Putamen (tissue), 1 donor: ENCODE data around the gene CHTOP.
"Not testable (repeated sequence)": the region's sequence is repeated elsewhere in the genome, so short reads cannot be mapped to it uniquely, and the experiment has no call there.

Experiments used
- DNase-seq: peaks from one replicate; pipeline ENCODE4 v3.0.0-alpha.2; 2016; ENCODE audit warnings: low spot score

Gene CHTOP

GRCh38 chr1:153631047-153632022 lies 2.5 kb upstream of the CHTOP start:
- no peak for DNase-seq

DNA sequence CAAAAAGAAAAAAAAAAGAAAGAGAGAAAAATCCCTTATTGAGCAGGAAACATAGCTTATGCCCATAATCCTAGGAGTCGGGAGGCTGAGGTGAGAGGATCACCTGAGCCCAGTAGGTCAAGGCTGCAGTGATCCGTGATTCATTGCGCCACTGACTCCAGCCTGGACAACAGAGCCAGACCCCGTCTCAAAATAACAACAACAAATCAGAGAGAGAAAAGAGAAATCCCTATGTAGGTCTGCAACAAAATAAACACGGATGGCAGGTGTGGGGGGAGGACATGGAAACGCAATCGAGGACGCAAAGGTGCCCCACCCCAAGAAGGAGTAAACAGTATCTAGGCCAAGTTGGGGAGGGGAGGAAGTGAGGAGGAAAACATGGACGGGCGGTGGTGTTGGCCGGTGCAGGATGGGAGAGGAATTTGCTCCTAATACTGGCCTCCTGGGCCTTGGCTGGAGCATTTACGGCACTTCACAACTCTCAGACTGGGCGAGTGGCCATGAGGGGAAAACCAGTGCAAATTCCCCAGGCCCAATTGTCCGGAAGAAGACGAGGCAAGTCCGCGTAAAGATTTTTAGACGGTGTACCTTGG lies 609 bp upstream of the CHTOP start:
- no peak for DNase-seq

DNA sequence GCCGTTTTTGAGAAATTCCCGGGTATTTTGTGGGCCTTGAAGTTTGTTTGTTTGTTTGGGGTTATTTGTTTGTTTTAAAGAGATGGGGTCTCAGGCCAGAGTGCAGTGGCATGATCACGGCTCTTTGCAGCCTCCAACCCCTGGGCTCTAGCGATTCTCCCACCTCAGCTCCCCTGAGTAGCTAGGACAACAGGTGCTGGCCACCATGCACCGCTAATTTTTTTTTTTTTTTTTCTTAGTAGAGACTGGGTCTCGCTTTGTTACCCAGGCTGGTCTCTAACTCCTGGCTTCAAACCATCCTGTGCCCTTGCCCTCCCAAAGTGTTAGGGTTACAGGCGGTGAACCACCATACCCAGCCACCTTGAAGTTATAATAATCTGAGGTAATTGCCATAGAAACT lies 2.0 kb downstream of the CHTOP start:
- DNase-seq = no peak

GRCh38 chr1:153636312-153636711 lies 2.4 kb downstream of the CHTOP start:
- DNase-seq = no peak

DNA sequence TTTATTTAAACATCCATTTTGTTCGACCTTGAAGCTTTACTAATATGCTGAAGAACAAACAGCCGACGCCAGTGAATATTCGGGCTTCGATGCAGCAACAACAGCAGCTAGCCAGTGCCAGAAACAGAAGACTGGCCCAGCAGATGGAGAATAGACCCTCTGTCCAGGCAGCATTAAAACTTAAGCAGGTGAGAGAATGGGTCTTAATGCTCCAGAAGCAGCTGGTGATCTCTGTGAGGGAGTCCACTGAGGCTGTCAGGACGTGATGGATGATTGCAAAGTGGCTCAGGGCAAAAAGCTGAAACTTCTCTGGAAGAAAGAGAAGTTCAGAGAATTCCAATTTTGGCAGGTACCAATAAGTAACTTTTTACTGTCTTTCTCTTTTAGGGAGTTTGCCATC lies 4.4 kb downstream of the CHTOP start:
- DNase-seq = no peak

DNA sequence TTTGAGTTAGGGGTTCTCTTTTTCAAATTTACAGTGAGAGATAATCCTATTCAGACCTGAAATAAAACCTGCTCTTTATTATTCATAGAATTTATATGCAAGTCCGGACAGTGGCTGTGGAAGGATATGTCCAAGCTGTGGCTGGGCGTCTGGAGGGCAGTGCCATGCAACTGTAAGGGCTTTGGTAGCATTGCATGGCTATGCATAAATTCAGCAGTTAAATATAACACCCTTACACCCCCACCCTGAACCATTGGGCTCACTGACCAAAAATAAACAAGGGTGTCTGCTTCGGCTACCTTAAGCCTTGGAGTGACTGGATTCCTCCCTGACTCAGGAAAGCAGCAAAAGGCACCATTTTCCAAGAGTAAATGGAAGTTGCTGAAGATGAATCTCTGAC lies 5.4 kb downstream of the CHTOP start:
- no peak for DNase-seq

- not testable (repeated sequence) for DNase-seq
These were observed 6.3 kb downstream of the CHTOP start for GRCh38 chr1:153640213-153640612.

GRCh38 chr1:153640861-153641260 lies 7.0 kb downstream of the CHTOP start:
- DNase-seq = no peak

DNA sequence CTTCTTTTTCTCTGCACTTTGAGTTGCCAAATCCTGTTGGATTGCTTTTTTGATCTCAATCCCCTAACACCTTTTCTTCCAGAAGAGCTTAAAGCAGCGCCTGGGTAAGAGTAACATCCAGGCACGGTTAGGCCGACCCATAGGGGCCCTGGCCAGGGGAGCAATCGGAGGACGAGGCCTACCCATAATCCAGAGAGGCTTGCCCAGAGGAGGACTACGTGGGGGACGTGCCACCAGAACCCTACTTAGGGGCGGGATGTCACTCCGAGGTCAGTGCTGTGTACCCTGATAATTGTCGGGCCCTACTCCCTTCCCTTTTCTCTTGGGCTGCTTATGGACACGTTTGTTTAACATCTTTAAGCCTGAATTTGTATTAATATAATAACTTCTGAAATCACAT lies 8.3 kb downstream of the CHTOP start:
- no peak for DNase-seq

GRCh38 chr1:153643100-153643499 lies 9.2 kb downstream of the CHTOP start:
- DNase-seq = no peak

GRCh38 chr1:153643816-153644215 lies 9.9 kb downstream of the CHTOP start:
- DNase-seq = no peak

- DNase-seq = no peak
These were observed 12.9 kb downstream of the CHTOP start for GRCh38 chr1:153646672-153647345.

DNA sequence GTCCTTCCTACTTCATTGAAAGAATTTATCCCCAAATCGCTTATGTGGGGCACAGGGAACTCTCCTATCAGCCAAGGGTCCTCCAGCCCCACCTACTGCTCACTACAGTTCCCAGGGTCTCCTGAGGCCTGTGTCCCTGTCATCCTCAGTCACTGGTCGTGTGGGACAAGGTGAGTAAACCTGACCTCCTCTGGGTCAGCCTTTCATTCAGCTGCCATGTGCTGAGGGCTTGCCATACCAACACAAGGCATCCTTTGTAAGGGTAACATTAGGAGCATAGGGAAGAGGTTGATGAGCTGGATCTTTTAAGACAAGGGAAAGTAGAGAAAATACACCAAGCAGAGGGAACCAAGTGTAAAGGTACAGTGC lies 13.5 kb downstream of the CHTOP start:
- DNase-seq = no peak

GRCh38 chr1:153648000-153648643 lies 14.3 kb downstream of the CHTOP start:
- no peak for DNase-seq

DNA sequence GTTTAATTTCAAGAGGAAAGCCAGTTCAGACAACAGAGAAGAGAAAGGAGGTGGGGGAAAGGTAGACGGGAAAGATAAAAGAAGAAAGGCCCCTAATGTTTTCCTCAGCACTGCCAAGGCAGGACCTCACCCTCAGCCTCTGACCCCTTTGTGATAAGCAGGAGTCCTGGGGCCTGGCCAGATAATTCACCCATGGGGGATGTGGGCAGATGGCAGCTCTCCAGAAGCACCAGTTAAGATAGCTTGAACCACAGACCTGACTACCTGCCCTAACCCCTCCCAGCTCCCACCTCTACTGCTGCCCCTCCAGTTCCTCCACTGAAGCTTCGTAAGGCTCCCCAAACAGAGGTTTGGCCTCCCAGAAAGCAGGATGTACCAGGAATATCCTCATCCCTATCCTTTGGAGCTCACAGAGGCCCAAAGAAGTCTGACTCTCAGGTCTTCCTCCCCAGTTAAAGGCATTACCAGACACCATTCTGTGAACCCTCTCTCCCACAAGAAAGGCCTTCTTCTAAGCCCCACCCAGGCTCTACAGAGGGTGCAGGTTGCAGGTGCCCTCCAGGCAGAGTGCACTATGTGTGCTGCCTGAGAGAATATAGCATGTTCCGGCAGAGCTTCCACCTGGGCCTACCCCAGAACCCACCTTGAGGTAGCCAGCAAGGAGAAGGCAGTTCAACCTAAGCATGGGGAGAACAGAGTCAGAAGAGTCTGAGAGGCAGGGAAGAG lies 15.4 kb downstream of the CHTOP start:
- DNase-seq = no peak

GRCh38 chr1:153649863-153650235 lies 16.0 kb downstream of the CHTOP start:
- DNase-seq = peak; percentile 80

DNA sequence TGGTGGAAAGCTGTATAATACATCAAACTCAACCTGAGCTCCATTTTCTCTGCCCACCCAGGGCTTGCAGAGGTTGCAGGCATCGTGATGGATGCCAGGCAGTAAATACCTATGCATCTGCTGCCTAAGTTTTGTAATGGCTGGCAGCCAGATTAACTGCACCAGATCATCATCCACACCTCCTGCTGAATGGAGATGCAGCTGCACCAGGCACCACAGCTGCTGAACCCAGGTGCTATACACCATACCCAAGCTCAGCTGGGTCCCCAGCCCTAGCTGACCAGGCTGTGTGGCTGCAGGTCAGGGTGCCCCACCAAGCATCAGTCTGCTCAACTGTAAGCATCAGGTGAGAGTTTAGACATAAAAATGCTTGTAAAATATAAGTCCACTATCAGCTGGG lies 17.9 kb downstream of the CHTOP start:
- no peak for DNase-seq

DNA sequence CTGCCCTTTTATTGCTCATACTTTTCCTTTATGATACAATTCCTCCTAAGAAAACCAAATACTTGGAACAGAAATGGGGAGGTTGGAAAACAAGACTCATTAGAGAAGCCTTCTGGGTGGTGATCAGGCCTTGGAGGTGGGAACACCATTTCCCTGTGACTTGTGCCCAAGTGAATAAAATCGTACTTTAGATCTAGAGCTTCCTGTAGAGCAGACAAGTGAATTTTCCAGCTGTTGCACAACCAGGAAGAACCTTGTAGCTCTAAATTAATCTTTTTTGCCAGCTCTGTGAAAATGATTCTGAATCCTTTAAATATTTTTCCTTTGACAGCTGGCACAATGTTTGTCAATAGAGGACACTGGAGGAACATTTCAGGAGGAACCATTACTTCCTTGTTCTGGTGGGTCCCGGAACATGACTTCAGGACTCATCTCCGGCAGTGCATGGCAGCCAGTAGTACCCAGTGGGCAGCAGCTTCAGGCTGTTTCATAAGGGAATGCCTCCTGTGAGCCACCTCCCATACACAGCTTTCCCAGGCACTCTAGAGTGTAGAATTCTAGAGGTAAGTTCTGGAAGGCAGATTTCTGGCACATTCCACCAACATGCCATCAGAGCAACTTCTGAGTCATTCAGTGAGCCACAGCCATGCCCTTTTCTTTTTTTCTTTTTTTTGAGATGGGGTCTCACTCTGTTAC lies 19.1 kb downstream of the CHTOP start:
- no peak for DNase-seq

DNA sequence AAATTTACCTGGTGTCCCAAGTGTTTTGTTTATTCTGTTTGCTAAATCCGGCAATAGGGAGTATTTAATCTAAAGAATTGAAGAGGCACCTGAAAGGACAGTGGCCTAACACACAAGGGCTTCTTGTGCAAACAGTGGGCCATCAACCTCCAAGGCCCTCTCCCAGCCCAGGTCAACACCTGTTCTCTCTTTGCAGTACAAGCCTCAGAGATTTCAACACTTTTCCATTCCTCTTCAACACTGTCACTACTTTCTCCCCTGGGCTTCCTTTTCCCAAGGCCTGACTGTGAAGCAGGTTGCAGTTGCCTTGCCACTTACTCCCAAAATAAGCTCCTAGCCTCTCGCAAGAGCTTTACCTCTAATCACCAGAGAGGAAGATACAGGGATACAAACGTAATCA lies 21.5 kb downstream of the CHTOP start:
- no peak for DNase-seq

- DNase-seq = peak; percentile 92
These were observed 24.7 kb downstream of the CHTOP start, which contains the start of gene SNAPIN for GRCh38 chr1:153658400-153659174. Gene SNAPIN (plus strand): TSS chr1:153658703. CDS start chr1:153658744, 41 bp downstream.
